HepG2 (cell line): ENCODE data around the gene C13orf46. TPM values are rescaled to one million over a fixed set of nuclear protein-coding genes. Genes with fewer than 3 reads are reported as not detected.

ENCODE experiments used
- ATAC-seq: fragments of 200-7000 bp; cut with Tn5 transposase; 3 replicates; pipeline ENCODE4 v1.9.1; 2020; ENCODE audit warnings: mild to moderate bottlenecking, moderate library complexity
- BruUV-seq: library from RNA; stranded (reverse); fragments of 400-500 nt; replicated peaks from 2 replicates; lab custom pipeline; 2021; lab: Mats Ljungman, UMichigan
- CTCF ChIA-PET: fragments of 300-600 bp; formaldehyde crosslinking; extraction: SDS; loops from one replicate; lab custom pipeline; 2021; ENCODE audit warnings: low total read pairs, inconsistent platforms, low intra/inter-chr PET ratio; lab: Yijun Ruan, JAX
- POLR2A ChIA-PET: fragments of 350-600 bp; sonication (Branson Sonifier 250); formaldehyde crosslinking; loops from one replicate; lab custom pipeline; 2020; ENCODE audit warnings: antibody characterized with exemption, inconsistent platforms; lab: Yijun Ruan, JAX
- DNase-seq: peaks from one replicate; pipeline ENCODE4 v3.0.0-alpha.2; 2015; ENCODE audit warnings: low spot score
- FAIRE-seq: peaks from 3 replicates; lab custom pipeline; 2011; peaks lifted over from hg19 to GRCh38; lab: Jason Lieb, UNC
- H2AFZ ChIP-seq: one replicate; pipeline ENCODE4 v1.6.1; 2011; ENCODE audit warnings: low read length, inconsistent platforms
- H3K27ac ChIP-seq: fragments of 300-600 bp; 3 replicates; pipeline ENCODE4 v1.8.0; 2011; ENCODE audit warnings: mixed run types, mild to moderate bottlenecking, mixed read lengths, low read length, inconsistent platforms; ENCODE audit not compliant: insufficient read depth; ENCODE audit errors: extremely low read length
- H3K27me3 ChIP-seq, 2 experiments: fragments of 200-600 bp in 1 of 2; 2 replicates in 1 of 2; 3 replicates in 1 of 2; pipeline versions ENCODE4 v1.6.0 to v1.8.0; 2011; ENCODE audit warnings: low read length in 2 of 2, mild to moderate bottlenecking in 2 of 2, moderate library complexity in 2 of 2, inconsistent platforms in 1 of 2; ENCODE audit not compliant: insufficient read depth in 2 of 2, control insufficient read depth in 1 of 2
- H3K36me3 ChIP-seq, 2 experiments: fragments of 200-600 bp in 1 of 2; replicated peaks in 1 of 2; 2 replicates in 1 of 2; 3 replicates in 1 of 2; pipeline versions ENCODE4 v1.5.1 to v1.8.0; 2011; ENCODE audit warnings: low read length in 2 of 2, inconsistent platforms in 1 of 2; ENCODE audit not compliant: insufficient read depth in 2 of 2, control insufficient read depth in 1 of 2
- H3K4me1 ChIP-seq: 2 replicates; pipeline ENCODE4 v1.5.1; 2012; ENCODE audit warnings: low read length, inconsistent platforms; ENCODE audit not compliant: insufficient read depth
- H3K4me2 ChIP-seq: 2 replicates; pipeline ENCODE4 v1.6.0; 2011; ENCODE audit warnings: low read depth, low read length, inconsistent platforms
- H3K4me3 ChIP-seq, 3 experiments: fragments of 200-600 bp in 1 of 3; sonication (generic), shearing (Covaris generic) in 1 of 3; replicated peaks in 1 of 3; 2 replicates each; pipeline ENCODE4 v1.5.1; 2011 to 2016; ENCODE audit warnings: low read length in 3 of 3, inconsistent platforms in 2 of 3, low read depth in 2 of 3, mild to moderate bottlenecking in 2 of 3, control low read depth in 1 of 3, mixed read lengths in 1 of 3; ENCODE audit not compliant: insufficient read depth in 1 of 3
- H3K79me2 ChIP-seq: one replicate; pipeline ENCODE4 v1.6.1; 2011; ENCODE audit warnings: low read length, inconsistent platforms; ENCODE audit not compliant: insufficient read depth
- H3K9ac ChIP-seq: 2 replicates; pipeline ENCODE4 v1.6.0; 2011; ENCODE audit warnings: mild to moderate bottlenecking, low read depth, low read length, inconsistent platforms; ENCODE audit not compliant: insufficient read depth
- H3K9me3 ChIP-seq: 2 replicates; pipeline ENCODE4 v1.5.1; 2012; ENCODE audit warnings: mild to moderate bottlenecking, low read length
- H4K20me1 ChIP-seq: 2 replicates; pipeline ENCODE4 v1.6.0; 2011; ENCODE audit warnings: inconsistent platforms, mild to moderate bottlenecking, low read length, moderate library complexity; ENCODE audit not compliant: insufficient read depth
- CHD2 ChIP-seq: IDR thresholded peaks from 2 replicates; pipeline ENCODE4 v1.6.1; 2011; ENCODE audit warnings: low read depth, low read length, improper control_type of control experiment
- ETV5 ChIP-seq: IDR thresholded peaks from 2 replicates; pipeline ENCODE4 v1.6.1; 2018; ENCODE audit warnings: missing biosample characterization, missing genetic modification reagents, inconsistent platforms, borderline replicate concordance
- KMT2A ChIP-seq: sonication (generic); formaldehyde crosslinking; IDR thresholded peaks from 2 replicates; pipeline ENCODE4 v1.4.0; 2020; ENCODE audit warnings: missing genetic modification reagents
- MAFF ChIP-seq: IDR thresholded peaks from 2 replicates; pipeline ENCODE4 v1.6.1; 2011; ENCODE audit warnings: low read depth, low read length, improper control_type of control experiment
- TBX3 ChIP-seq: fragments of 450-650 bp; IDR thresholded peaks from 2 replicates; pipeline ENCODE4 v1.6.1; 2017; ENCODE audit warnings: antibody characterized with exemption, mild to moderate bottlenecking, inconsistent platforms, borderline replicate concordance
- ZBTB25 ChIP-seq: IDR thresholded peaks from 2 replicates; pipeline ENCODE4 v1.6.1; 2018; ENCODE audit warnings: missing genetic modification reagents
- ZFX ChIP-seq: sonication (generic); formaldehyde crosslinking; IDR thresholded peaks from 2 replicates; pipeline ENCODE4 v1.4.0; 2020; ENCODE audit warnings: mild to moderate bottlenecking, low read depth, missing genetic modification reagents, moderate library complexity
- ZNF10 ChIP-seq: sonication (generic); formaldehyde crosslinking; IDR thresholded peaks from 2 replicates; pipeline ENCODE4 v1.4.0; 2020; ENCODE audit warnings: mild to moderate bottlenecking, low read depth, missing genetic modification reagents, borderline replicate concordance
- ZNF136 ChIP-seq: sonication (generic); formaldehyde crosslinking; IDR thresholded peaks from 2 replicates; pipeline ENCODE4 v1.8.1; 2022; ENCODE audit warnings: low read depth, mild to moderate bottlenecking, moderate library complexity, missing genetic modification reagents
- ZNF232 ChIP-seq: sonication (generic); formaldehyde crosslinking; IDR thresholded peaks from 2 replicates; pipeline ENCODE4 v1.4.0; 2020; ENCODE audit warnings: missing genetic modification reagents, borderline replicate concordance
- ZNF260 ChIP-seq: sonication (generic); formaldehyde crosslinking; IDR thresholded peaks from 2 replicates; pipeline ENCODE4 v1.4.0; 2020; ENCODE audit warnings: missing genetic modification reagents, low read depth, mild to moderate bottlenecking, borderline replicate concordance
- ZNF468 ChIP-seq: sonication (generic); formaldehyde crosslinking; IDR thresholded peaks from 2 replicates; pipeline ENCODE4 v1.8.0; 2022; ENCODE audit warnings: mild to moderate bottlenecking, moderate library complexity, missing genetic modification reagents
- ZNF552 ChIP-seq: sonication (generic); formaldehyde crosslinking; IDR thresholded peaks from 2 replicates; pipeline ENCODE4 v1.9.0; 2022; ENCODE audit warnings: missing genetic modification reagents, mild to moderate bottlenecking, borderline replicate concordance
- ZNF761 ChIP-seq: sonication (generic); formaldehyde crosslinking; conservative IDR thresholded peaks from 2 replicates; pipeline ENCODE4 v1.4.0; 2020; ENCODE audit warnings: mild to moderate bottlenecking, missing genetic modification reagents
- ZUFSP ChIP-seq: sonication (generic); formaldehyde crosslinking; IDR thresholded peaks from 2 replicates; pipeline ENCODE4 v1.9.0; 2021; ENCODE audit warnings: missing genetic modification reagents, mild to moderate bottlenecking, borderline replicate concordance
- WGBS: methylation state at CpG from one replicate; pipeline ENCODE4 v1.1.6; 2017; ENCODE audit warnings: low lambda C conversion rate; 5-methylcytosine and 5-hydroxymethylcytosine counted together
- in situ Hi-C: cut with HindIII; loops from 2 replicates; pipeline ENCODE4 v1.10.0; 2017; ENCODE audit warnings: low pct_unique_long_range_greater_than_20kb; ENCODE audit not compliant: extremely low pct_ligation_motif_present
- intact Hi-C: fragments of 100-400 bp; cut with micrococcal nuclease; formaldehyde crosslinking; loops from one replicate; pipeline ENCODE4 v1.10.0; 2022; ENCODE audit not compliant: unreplicated experiment
- polyA plus RNA-seq, 8 experiments: library from polyadenylated mRNA; depleted of rRNA in 3 of 8; stranded (reverse) in 7 of 8; unstranded in 1 of 8; fragments of >200 nt; fragmentation: Illumina TruSeq in 4 of 8; extraction: Trizol in 4 of 8; gene quantifications; 2 replicates each; pipeline versions ENCODE4 v1.2.1 to v1.2.3, GENCODE V29; 2011 to 2016; ENCODE audit warnings: low read depth in 4 of 8, missing spikeins in 1 of 8, mixed read lengths in 1 of 8; ENCODE audit not compliant: insufficient read depth in 1 of 8
- total RNA-seq, 5 experiments: library from RNA; depleted of rRNA; stranded (reverse); fragments of >200 nt; fragmentation: Illumina TruSeq; extraction: Trizol; gene quantifications; 2 replicates each; pipeline ENCODE4 v1.2.3, GENCODE V29; 2016; ENCODE audit warnings: low read depth in 1 of 5
- TF ChIP-seq, protein P1 (sequence below): sonication (generic); formaldehyde crosslinking; IDR thresholded peaks from 2 replicates; pipeline ENCODE4 v1.5.0; 2020; ENCODE audit warnings: missing genetic modification reagents, mild to moderate bottlenecking, borderline replicate concordance

The C13orf46 gene
- total and polyA plus RNA-seq, 2 of the 13 experiments (the other 11 are each of a cell fraction or from before 2014, with no cell fraction given): 0.01 TPM; not detected in 1

- no peaks in the 10 kb centered on the region for H3K79me2 ChIP-seq
- H3K4me3 ChIP-seq: no peak overlapping the region
- no peak for TF ChIP-seq ZNF136 (CRISPR knock-in tag)
- TF ChIP-seq ZNF761 (CRISPR knock-in tag): no peak
- TF ChIP-seq, protein P1, sequence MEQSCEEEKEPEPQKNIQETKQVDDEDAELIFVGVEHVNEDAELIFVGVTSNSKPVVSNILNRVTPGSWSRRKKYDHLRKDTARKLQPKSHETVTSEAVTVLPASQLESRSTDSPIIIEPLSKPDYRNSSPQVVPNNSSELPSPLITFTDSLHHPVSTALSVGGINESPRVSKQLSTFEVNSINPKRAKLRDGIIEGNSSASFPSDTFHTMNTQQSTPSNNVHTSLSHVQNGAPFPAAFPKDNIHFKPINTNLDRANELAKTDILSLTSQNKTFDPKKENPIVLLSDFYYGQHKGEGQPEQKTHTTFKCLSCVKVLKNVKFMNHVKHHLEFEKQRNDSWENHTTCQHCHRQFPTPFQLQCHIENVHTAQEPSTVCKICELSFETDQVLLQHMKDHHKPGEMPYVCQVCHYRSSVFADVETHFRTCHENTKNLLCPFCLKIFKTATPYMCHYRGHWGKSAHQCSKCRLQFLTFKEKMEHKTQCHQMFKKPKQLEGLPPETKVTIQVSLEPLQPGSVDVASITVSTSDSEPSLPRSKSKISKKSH (CRISPR knock-in tag): no peak
- no peak for TF ChIP-seq ZNF232 (CRISPR knock-in tag)
- no peak for TF ChIP-seq ZFX (CRISPR knock-in tag)
- no peak for TF ChIP-seq ZNF468 (CRISPR knock-in tag)
- no peak for TF ChIP-seq ZBTB25
- TF ChIP-seq ZUFSP (CRISPR knock-in tag): no peak
- TF ChIP-seq ZNF260 (CRISPR knock-in tag): no peak
- TF ChIP-seq ZNF552: no peak
- no peak for TF ChIP-seq MAFF
- TF ChIP-seq ZNF10 (CRISPR knock-in tag): no peak
- TF ChIP-seq ETV5 (CRISPR knock-in tag): no peak
- TF ChIP-seq TBX3: no peak
- TF ChIP-seq KMT2A (CRISPR knock-in tag): no peak
- TF ChIP-seq CHD2: no peak
- FAIRE-seq: no peak
- 0% methylated on average over 1 of the region's 1 CpG for WGBS
- intact Hi-C loops (no loop called here), in situ Hi-C loops (no loop called here)
- CTCF ChIA-PET: no interaction called here
- H2AFZ ChIP-seq: no peak overlapping the region
- ATAC-seq: no peak
- H3K9ac ChIP-seq: no peak overlapping the region
- H3K9me3 ChIP-seq: peaks cover 6% of the 10 kb centered on the region; the same call in 1 of the 2 replicates
- POLR2A ChIA-PET: no interaction called here
- H3K27ac ChIP-seq: no peak overlapping the region
- no peak for DNase-seq
- peaks cover 2 to 24% of the 10 kb centered on the region in 2 experiments; a peak in 4 of 5 replicates for H3K27me3 ChIP-seq
- H3K4me1 ChIP-seq: no peaks in the 10 kb centered on the region
- no TSS peak for BruUV-seq
- H3K36me3 ChIP-seq: no peaks in the 10 kb centered on the region
- no peak overlapping the region for H3K4me2 ChIP-seq
- no peaks in the 10 kb centered on the region for H4K20me1 ChIP-seq
Observed at GRCh38 chr13:113921763-113922162, 52.1 kb downstream of the C13orf46 start.
